ENCODE results near the gene DRAP1.

Gene DRAP1

GRCh38 chr11:65965986-65966762, 46.9 kb downstream of the DRAP1 start:
- H3K36me3 ChIP-seq (ENCODE audit: insufficient read depth, low read length), result peaks cover 59% of the 10 kb centered on the region; the same call in 1 of the 2 replicates
- H4K20me1 ChIP-seq (ENCODE audit: insufficient read depth, low read length, poor library complexity, severe bottlenecking), result peaks cover 26% of the 10 kb centered on the region

GRCh38 chr11:65967329-65967934, 48.2 kb downstream of the DRAP1 start:
- H3K9me3 ChIP-seq (ENCODE audit: insufficient read depth, low read depth, low read length), result no peaks in the 10 kb centered on the region
- H3K9me2 ChIP-seq (replicated peaks; ENCODE audit: low read depth, low read length), result no peaks in the 10 kb centered on the region
- no peaks in the 10 kb centered on the region for H3K27me3 ChIP-seq (ENCODE audit: insufficient read depth, low read length, poor library complexity, severe bottlenecking)
- peaks cover 24% of the 10 kb centered on the region for H4K20me1 ChIP-seq (ENCODE audit: insufficient read depth, low read length, poor library complexity, severe bottlenecking)
- no peak overlapping the region for H3K9ac ChIP-seq (ENCODE audit: low read depth, low read length, poor library complexity, severe bottlenecking)
- no peak overlapping the region for H2AFZ ChIP-seq (ENCODE audit: low read length)
- TF ChIP-seq CTCF (conservative IDR thresholded peaks at IDR 0.05; ENCODE audit: low read length) (no peak), EZH2phosphoT487 (IDR thresholded peaks at IDR 0.05; ENCODE audit: borderline replicate concordance) (no peak)
- peaks cover 32% of the 10 kb centered on the region for H3K79me2 ChIP-seq (ENCODE audit: insufficient read depth, low read length)
- no peak overlapping the region for H3K4me3 ChIP-seq (ENCODE audit: low read length, poor library complexity, severe bottlenecking)
- peaks cover 21% of the 10 kb centered on the region for H3K4me1 ChIP-seq (ENCODE audit: insufficient read depth, low read length, poor library complexity, severe bottlenecking)
- no peak overlapping the region for H3K4me2 ChIP-seq (ENCODE audit: low read depth, low read length, poor library complexity, severe bottlenecking)
- peaks cover 59% of the 10 kb centered on the region; the same call in 1 of the 2 replicates for H3K36me3 ChIP-seq (ENCODE audit: insufficient read depth, low read length)
- no peaks in the 10 kb centered on the region for H3F3A ChIP-seq (ENCODE audit: low read depth)

More at GRCh38 chr11:65965986-65966762, 46.9 kb downstream of the DRAP1 start:
- Histone ChIP-seq H2AFZ (ENCODE audit: low read length) (no peak overlapping the region), H3F3A (ENCODE audit: low read depth) (no peaks in the 10 kb centered on the region), H3K79me2 (ENCODE audit: insufficient read depth, low read length) (peaks cover 41% of the 10 kb centered on the region), H3K9me2 (replicated peaks; ENCODE audit: low read depth, low read length) (no peaks in the 10 kb centered on the region), H3K9me3 (ENCODE audit: insufficient read depth, low read depth, low read length) (no peaks in the 10 kb centered on the region), H3K4me3 (ENCODE audit: low read length, poor library complexity, severe bottlenecking) (no peak overlapping the region), H3K4me2 (ENCODE audit: low read depth, low read length, poor library complexity, severe bottlenecking) (no peak overlapping the region), H3K27me3 (ENCODE audit: insufficient read depth, low read length, poor library complexity, severe bottlenecking) (no peaks in the 10 kb centered on the region), H3K9ac (ENCODE audit: low read depth, low read length, poor library complexity, severe bottlenecking) (no peak overlapping the region), H3K4me1 (ENCODE audit: insufficient read depth, low read length, poor library complexity, severe bottlenecking) (peaks cover 23% of the 10 kb centered on the region)
- TF ChIP-seq EZH2phosphoT487 (IDR thresholded peaks at IDR 0.05; ENCODE audit: borderline replicate concordance), result no peak

GRCh38 chr11:65968600-65969482, 49.6 kb downstream of the DRAP1 start:
- Histone ChIP-seq H3K9me3 (ENCODE audit: insufficient read depth, low read depth, low read length) (no peaks in the 10 kb centered on the region), H2AFZ (ENCODE audit: low read length) (no peak overlapping the region), H3K9me2 (replicated peaks; ENCODE audit: low read depth, low read length) (no peaks in the 10 kb centered on the region), H3K4me2 (ENCODE audit: low read depth, low read length, poor library complexity, severe bottlenecking) (no peak overlapping the region), H4K20me1 (ENCODE audit: insufficient read depth, low read length, poor library complexity, severe bottlenecking) (peaks cover 12% of the 10 kb centered on the region), H3K4me3 (ENCODE audit: low read length, poor library complexity, severe bottlenecking) (no peak overlapping the region), H3F3A (ENCODE audit: low read depth) (no peaks in the 10 kb centered on the region), H3K36me3 (ENCODE audit: insufficient read depth, low read length) (peaks cover 66% of the 10 kb centered on the region; the same call in 1 of the 2 replicates), H3K9ac (ENCODE audit: low read depth, low read length, poor library complexity, severe bottlenecking) (no peak overlapping the region), H3K79me2 (ENCODE audit: insufficient read depth, low read length) (peaks cover 18% of the 10 kb centered on the region), H3K4me1 (ENCODE audit: insufficient read depth, low read length, poor library complexity, severe bottlenecking) (peaks cover 9% of the 10 kb centered on the region), H3K27me3 (ENCODE audit: insufficient read depth, low read length, poor library complexity, severe bottlenecking) (no peaks in the 10 kb centered on the region)
- TF ChIP-seq EZH2phosphoT487 (IDR thresholded peaks at IDR 0.05; ENCODE audit: borderline replicate concordance) (no peak), CTCF (conservative IDR thresholded peaks at IDR 0.05; ENCODE audit: low read length) (no peak)
